HUDEP-2 (cell line): ENCODE measurements around the gene WNK2.

ENCODE experiments used
- DNase-seq, 76 experiments: peaks; one replicate each; lab custom pipeline; 2025; ENCODE audit not compliant: unreplicated experiment in 76 of 76; lab: John Stamatoyannopoulos, UW

Gene WNK2

DNA sequence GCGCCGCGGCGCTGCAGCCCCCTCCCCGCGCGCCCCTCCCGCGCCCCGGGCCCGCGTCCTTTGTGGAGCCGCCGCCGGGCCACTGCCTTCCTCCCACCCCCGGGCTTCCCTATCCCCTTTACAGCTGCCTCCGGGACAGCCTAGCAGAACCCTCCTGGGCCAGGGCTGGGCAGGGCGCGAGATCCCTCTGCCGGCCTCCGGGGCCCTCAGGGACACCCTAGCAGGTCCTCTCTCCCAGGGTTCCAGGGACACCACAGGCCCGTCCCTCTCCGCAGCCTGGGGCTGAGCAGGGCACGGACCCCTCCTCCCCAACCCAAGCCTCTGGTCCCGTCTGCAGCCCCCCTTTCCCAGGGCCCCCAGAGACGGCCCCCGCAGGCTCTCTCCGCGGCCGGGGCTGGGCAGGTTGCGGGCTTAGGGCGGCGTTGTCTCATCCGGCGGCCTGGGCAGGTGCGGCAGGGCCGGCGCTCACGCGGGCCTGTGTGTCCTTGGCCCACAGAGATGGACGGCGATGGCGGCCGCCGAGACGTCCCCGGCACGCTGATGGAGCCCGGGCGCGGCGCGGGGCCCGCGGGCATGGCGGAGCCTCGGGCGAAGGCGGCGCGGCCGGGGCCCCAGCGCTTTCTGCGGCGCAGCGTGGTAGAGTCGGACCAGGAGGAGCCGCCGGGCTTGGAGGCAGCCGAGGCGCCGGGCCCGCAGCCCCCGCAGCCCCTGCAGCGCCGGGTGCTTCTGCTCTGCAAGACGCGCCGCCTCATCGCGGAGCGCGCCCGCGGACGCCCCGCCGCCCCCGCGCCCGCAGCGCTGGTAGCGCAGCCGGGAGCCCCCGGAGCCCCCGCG is 710 bp downstream of the WNK2 start:
- no peak for DNase-seq

DNA sequence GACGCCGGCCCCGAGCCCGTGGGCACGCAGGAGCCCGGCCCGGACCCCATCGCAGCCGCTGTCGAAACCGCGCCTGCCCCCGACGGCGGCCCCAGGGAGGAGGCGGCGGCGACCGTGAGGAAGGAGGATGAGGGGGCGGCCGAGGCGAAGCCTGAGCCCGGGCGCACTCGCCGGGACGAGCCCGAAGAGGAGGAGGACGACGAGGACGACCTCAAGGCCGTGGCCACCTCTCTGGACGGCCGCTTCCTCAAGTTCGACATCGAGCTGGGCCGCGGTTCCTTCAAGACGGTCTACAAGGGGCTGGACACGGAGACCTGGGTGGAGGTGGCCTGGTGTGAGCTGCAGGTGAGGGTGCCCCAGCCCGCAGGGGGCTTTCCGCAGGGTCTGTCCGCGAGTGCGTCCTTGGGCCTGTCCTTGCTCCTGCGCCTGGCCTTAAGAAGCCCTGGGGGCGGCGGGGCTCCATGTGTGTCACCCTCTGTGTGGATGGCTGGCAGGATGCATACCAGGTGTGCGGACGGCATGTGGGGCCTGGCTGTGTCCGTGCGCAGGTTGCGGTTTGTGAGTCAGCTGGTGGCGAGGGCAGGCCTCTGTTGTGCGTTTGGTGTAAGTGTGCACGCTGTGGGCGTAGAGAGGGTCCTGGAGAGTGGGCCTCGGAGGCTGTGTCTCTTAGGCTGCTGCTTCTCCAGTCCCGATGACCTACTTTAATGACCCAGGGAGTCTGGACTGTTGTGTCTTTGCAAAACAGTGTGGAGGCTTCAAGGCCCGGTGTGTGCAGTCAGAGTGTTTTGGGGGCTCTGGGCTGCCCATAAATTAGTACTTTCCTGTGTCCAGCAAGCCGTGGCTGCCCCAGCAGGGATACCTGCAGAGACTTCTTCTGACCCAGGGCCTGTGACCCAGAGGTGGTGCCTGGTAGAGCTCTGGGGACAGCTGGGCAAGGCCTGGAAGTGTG is 1.6 kb downstream of the WNK2 start:
- DNase-seq, result no peak

- no peak for DNase-seq
These were observed 2.4 kb downstream of the WNK2 start for GRCh38 chr9:93186215-93186945.

GRCh38 chr9:93187047-93187446 is 3.1 kb downstream of the WNK2 start:
- no peak for DNase-seq

- no peak for DNase-seq
These were observed 3.6 kb downstream of the WNK2 start for GRCh38 chr9:93187574-93187973.

DNA sequence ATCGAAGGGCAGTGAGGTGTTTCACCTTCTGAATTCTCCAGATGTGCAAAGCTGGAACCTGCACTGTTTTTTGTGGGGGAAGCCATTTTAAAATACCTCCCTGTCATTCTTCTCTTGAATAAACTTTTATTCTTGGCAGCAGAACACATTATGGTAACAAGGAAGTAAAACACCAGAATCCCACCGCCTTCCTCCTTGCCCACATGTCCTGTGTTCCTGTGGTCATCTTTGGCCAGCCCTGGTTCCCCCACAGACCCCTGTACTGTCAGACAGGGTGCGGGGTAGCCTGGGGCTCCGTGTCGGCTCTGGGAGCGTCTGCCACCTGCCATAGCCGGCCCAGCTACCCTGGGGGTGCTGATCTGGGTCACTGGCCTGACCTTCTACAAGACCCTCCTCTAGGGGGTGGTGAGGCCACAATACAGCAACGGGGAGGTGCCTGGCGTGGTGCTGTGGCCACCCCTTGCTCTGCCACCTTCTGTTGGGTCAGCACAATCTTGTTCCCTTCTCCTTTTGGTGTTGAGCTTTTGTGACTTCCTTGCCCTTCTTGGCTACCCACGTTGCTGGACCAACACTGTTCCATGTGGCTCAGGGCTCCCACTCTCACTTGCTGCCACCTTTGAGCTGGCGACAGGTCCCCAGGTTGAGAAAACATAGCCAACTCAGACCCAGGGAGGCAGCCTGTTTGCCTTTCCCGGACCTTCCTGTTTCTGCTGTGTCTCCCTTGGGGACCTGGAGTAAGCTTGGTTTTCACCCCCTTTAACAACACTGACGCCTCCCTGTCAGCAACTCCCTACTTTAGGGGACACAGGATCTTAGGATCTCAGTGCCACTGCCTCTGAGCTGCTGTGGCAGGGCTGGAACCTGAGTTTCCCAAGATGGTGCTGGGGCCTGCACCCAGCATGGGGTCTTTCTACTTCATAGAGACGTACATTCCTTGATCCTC is 4.8 kb downstream of the WNK2 start:
- DNase-seq, result no peak

DNA sequence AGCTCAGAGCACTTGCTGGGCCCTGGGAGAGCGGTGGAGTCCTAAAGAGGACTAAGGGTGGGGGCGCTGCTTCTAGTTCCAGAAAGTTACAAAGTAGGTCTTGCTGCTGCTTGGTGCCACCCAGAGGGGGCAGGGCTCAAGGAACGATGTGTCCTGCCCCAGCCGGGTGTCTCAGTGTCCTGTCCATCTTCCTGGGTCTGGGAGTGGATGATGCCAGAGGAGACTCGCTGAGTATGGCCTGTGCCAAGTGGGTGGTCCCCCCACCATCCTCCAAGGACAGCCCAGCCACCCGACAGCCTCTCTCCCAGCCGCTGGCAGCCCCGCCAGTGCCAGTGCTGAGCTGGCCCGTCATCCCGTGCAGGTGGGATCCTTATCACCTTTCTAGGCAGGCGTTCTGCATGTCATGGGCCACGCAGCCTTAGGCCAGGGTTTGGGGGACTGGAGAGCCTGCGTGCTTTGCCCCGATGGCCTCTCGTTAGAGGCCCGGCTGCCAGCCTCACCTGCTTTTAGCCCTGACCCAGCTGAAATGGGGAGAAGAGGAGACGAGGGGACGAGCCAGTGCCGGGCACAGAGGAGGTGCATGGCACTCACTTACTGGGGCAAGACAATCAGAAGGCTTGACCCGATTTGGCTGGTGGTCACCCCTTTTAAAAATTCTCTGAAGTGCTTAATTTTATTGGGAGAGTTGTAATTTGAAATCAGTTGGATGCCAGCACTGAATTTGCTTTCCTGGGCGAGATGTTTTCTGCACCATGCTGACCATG is 5.6 kb downstream of the WNK2 start:
- no peak for DNase-seq

DNA sequence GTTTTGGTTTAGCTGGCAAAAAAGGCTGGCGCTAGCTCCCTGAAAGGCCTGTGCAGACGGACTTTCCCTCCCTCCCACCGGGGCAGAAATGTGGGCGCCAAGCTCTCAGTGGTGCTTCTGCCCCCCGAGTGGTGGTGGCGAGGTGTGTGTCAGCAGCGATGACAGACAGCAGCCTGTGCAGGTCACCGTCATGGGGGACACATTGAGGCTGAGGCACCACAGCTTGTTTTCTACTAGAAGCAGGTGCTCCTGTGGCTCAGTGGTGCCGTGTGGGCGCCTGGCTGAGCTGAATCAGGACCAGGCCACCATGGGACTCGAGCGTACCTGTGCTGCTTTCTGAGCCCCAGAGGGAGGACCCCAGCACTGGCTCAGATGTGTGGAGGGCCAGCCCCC is 6.2 kb downstream of the WNK2 start:
- no peak for DNase-seq

- no peak for DNase-seq
These were observed 6.9 kb downstream of the WNK2 start for GRCh38 chr9:93190656-93191353.

DNA sequence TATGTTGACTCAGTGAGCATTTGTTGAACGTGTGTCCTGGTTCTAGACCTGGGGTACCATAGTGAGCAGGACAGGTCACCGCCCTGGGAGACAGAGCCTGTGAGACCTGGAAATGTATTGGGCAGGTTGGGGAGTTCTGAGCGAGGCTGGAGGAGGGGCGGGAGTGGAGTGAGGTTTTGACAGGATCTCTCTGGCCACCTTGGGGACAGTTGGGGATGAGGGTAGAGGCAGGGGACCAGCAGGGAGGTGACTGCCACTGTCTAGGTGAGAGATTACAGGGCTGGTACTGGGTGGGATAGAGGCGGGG is 7.4 kb downstream of the WNK2 start:
- no peak for DNase-seq

DNA sequence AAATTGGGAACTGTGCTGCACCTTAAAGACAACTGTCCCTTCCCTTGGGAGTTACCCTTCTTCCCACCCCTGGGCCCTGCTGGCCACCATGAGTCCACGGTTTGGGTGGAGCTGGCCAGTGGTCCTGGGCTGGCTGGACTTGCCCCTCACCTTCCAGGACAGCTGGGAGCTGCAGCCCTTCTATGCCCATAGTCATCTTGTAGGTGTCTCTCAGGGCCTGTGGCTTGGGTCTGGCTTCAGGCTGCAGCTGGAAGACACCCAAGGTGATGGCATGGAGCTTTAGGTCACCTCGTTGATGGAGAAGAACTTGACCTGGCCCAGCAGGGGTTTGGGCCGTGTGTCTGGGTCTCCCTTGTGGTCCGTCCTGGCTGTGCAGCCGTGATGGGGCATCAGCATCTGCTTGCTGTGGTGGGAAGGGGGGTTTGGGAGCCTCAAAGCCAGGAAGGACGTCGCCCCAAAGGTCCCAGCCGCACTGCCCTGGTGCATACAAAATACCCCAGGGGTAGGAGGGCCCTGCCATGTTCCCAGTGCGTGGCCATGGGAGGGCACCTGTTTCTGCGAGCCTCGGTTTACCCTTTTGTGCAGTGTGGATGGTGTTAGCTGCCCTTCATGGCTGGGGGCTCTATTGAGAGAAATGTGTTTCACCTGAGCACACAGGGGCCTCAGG is 8.9 kb downstream of the WNK2 start:
- no peak for DNase-seq

DNA sequence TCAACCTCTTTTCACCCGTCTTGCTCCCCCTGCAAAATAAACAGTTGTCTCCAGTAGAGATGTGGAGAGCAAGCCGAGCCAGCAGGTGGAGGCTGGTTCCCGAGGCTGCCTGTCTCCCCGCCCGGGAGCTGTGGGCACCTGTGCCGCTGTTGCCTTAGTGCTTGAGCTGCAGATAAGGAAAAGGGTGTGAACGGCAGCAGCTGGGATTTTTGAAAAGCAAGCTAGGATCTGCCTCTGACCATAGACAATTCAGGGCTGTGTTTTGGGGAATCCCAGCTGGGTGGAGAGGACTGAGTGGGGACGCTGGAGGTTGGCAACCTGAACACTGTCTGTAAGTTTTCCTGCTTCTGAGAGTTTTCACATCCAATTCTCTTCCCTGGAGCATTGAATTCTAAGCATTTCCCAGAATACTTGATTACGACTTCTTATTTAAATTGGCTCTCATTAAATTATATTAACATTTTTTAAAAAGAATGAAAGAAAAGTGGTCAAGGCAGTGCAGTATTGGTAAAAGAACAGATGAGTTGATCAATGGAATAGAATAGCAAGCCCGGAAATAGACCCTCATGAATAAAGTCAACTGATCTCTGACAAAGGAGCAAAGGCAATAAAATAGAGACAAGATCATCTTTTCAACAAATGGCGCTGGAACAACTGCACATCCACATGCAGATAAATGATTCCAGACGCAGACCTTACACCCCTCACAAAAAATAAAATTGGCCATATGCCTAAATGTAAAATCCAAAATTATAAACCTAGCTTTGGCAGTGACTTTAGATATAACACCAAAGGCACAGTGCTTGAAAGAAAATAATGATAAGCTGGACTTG is 9.7 kb downstream of the WNK2 start:
- no peak for DNase-seq

DNA sequence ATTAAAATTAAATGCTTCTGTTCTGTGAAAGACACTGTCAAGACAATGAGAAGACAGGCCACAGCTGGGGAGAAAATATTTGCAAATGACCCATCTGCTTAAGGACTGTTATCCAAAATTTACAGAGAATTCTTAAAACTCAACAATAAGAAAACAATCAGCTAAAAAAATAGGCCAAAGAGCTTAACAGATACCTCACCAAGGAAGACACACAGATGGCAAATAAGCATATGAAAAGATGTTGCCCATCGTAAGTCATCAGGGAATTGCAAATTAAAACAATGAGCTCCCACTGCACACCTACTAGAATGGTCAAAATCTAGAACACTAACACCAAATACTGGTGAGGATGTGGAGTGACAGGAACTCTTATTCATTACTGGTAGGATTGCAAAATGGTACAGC is 10.3 kb downstream of the WNK2 start:
- DNase-seq, result no peak

- DNase-seq, result no peak
These were observed 10.7 kb downstream of the WNK2 start for GRCh38 chr9:93194641-93195040.

- DNase-seq, result no peak
These were observed 12.4 kb downstream of the WNK2 start for GRCh38 chr9:93196096-93197055.

DNA sequence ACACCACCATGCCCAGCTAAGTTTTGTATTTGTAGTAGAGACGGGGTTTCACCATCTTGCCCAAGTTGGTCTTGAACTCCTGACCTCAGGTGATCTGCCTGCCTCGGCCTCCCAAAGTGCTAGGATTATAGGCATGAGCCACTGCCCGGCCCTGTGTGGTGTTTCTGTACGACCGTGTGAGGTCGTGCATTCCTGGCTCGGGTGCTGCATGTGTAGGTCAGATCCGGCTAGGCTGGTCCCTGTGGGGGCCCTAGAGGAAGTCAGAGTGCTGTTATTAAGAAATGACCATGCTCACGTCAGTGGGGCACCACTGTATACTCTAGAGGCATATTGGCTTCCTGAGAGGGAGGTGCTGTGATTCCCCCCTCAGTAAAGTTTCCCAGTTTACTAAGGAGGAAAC is 13.7 kb downstream of the WNK2 start:
- DNase-seq, result no peak
